MCF 10A (cell line): ENCODE results near the gene TOMM5. TPM values are rescaled to one million over a fixed set of nuclear protein-coding genes. Genes with fewer than 3 reads are reported as not detected.
A peak's percentile ranks its signal among the peaks of the same experiment; 100 is the strongest.

Experiments used
- BruUV-seq: library from RNA; stranded (reverse); fragments of 400-500 nt; replicated peaks from 2 replicates; lab custom pipeline; 2021; lab: Mats Ljungman, UMichigan
- CTCF ChIA-PET: fragments of 300-600 bp; sonication (Branson Sonifier 250); formaldehyde crosslinking; extraction: SDS; loops from one replicate; lab custom pipeline; 2021; ENCODE audit warnings: antibody characterized with exemption, inconsistent platforms; lab: Yijun Ruan, JAX
- POLR2A ChIA-PET: fragments of 300-600, 350-650 bp; sonication (Branson Sonifier 250); formaldehyde crosslinking; extraction: SDS; loops from one replicate; lab custom pipeline; 2020; ENCODE audit warnings: antibody characterized with exemption, inconsistent platforms; lab: Yijun Ruan, JAX
- DNase-seq: peaks from one replicate; pipeline ENCODE4 v3.0.0-alpha.2; 2018; ENCODE audit not compliant: unreplicated experiment
- H3K27ac Mint-ChIP-seq: one replicate; pipeline ENCODE4 v1.8.0; 2022; ENCODE audit warnings: mild to moderate bottlenecking, low read depth, mixed read lengths; ENCODE audit not compliant: unreplicated experiment
- H3K27me3 Mint-ChIP-seq: one replicate; pipeline ENCODE4 v1.8.0; 2022; ENCODE audit warnings: mixed read lengths; ENCODE audit not compliant: insufficient read depth, unreplicated experiment
- H3K36me3 Mint-ChIP-seq: one replicate; pipeline ENCODE4 v1.8.0; 2022; ENCODE audit warnings: mild to moderate bottlenecking, moderate library complexity, mixed read lengths; ENCODE audit not compliant: insufficient read depth, unreplicated experiment
- H3K4me1 Mint-ChIP-seq: one replicate; pipeline ENCODE4 v1.8.0; 2022; ENCODE audit warnings: mixed read lengths; ENCODE audit not compliant: insufficient read depth, unreplicated experiment
- H3K4me3 Mint-ChIP-seq: one replicate; pipeline ENCODE4 v1.8.0; 2022; ENCODE audit warnings: mild to moderate bottlenecking, moderate library complexity, mixed read lengths; ENCODE audit not compliant: unreplicated experiment
- H3K9me3 Mint-ChIP-seq: one replicate; pipeline ENCODE4 v1.8.0; 2022; ENCODE audit warnings: mixed read lengths; ENCODE audit not compliant: unreplicated experiment
- intact Hi-C: fragments of 100-400 bp; cut with micrococcal nuclease; formaldehyde crosslinking; loops from 2 replicates; pipeline ENCODE4 v1.14.1; 2022
- total RNA-seq: library from RNA; stranded (reverse); gene quantifications from 2 replicates; pipeline ENCODE4 v1.2.3, GENCODE V29; 2022
- TF ChIP-seq, protein P1 (sequence below): fragments of 200-600 bp; IDR thresholded peaks from one replicate; pipeline ENCODE4 v1.8.0; 2022; ENCODE audit warnings: antibody characterized with exemption, mild to moderate bottlenecking; ENCODE audit not compliant: unreplicated experiment

The TOMM5 gene
- total RNA-seq, 1 experiment from 2014 or later: 151 TPM

DNA sequence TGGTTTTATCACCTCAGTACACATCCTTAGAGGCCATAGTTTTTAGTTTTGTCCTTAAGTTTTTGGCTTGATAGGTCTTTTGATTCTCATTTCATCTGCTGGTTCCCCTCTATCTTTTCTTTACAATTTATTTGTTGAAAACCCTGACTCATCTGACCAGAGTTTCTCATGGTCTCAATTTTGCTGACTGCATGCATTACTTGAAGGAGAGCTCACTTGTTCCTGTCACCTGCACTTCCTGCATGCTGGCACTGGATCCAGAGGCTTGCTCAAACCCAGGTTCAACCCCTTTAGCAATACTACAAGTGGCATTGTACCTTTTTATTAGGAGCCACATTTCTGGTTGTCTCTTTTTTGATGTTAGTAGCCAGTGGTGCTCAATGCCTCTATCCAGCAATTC, 42.9 kb downstream of the TOMM5 start:
- H3K27me3 Mint-ChIP-seq: no peaks in the 10 kb centered on the region
- no peak overlapping the region for H3K27ac Mint-ChIP-seq
- no peaks in the 10 kb centered on the region for H3K36me3 Mint-ChIP-seq
- no peaks in the 10 kb centered on the region for H3K9me3 Mint-ChIP-seq
- ChIA-PET CTCF (interaction anchor here (0.6 kb wide), 2 partner anchors 75 to 224 kb away, joined by 4 read pairs; no protein-coding TSS in a partner anchor), POLR2A (interaction anchor here (0.7 kb wide), 1 partner anchor 62 kb away, joined by 3 read pairs; no protein-coding TSS in a partner anchor)
- TF ChIP-seq, protein P1, sequence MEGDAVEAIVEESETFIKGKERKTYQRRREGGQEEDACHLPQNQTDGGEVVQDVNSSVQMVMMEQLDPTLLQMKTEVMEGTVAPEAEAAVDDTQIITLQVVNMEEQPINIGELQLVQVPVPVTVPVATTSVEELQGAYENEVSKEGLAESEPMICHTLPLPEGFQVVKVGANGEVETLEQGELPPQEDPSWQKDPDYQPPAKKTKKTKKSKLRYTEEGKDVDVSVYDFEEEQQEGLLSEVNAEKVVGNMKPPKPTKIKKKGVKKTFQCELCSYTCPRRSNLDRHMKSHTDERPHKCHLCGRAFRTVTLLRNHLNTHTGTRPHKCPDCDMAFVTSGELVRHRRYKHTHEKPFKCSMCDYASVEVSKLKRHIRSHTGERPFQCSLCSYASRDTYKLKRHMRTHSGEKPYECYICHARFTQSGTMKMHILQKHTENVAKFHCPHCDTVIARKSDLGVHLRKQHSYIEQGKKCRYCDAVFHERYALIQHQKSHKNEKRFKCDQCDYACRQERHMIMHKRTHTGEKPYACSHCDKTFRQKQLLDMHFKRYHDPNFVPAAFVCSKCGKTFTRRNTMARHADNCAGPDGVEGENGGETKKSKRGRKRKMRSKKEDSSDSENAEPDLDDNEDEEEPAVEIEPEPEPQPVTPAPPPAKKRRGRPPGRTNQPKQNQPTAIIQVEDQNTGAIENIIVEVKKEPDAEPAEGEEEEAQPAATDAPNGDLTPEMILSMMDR: no peak
- no TSS peak for BruUV-seq
- H3K4me3 Mint-ChIP-seq: no peak overlapping the region
- intact Hi-C loops: no loop called here
- DNase-seq: no peak
- H3K4me1 Mint-ChIP-seq: no peaks in the 10 kb centered on the region

DNA sequence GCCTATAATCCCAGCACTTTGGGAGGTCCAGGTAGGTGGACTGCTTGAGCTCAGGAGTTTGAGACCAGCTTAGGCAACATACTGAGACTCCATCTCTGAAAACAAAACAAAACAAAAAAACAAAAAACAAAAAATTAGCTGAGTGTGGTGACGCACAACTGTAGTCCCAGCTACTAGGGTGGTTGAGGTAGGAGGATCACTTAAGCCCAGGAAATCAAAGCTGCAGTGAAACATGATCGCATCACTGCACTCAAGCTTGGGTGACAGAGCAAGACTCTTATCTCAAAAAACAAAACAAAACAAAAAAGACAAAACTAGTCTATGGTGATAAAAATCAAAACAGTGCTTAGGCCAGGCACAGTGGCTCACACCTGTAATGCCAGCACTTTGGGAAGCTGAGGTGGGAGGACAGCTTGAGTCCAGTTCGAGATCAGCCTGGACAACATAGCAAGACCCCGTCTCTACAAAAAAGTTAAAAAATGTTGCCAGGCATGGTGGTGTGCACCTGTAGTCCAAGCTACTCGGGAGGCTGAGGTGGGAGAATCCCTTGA, 45.0 kb downstream of the TOMM5 start:
- Mint-ChIP-seq H3K4me1 (no peaks in the 10 kb centered on the region), H3K36me3 (no peaks in the 10 kb centered on the region), H3K9me3 (no peaks in the 10 kb centered on the region), H3K27ac (no peak overlapping the region), H3K27me3 (no peaks in the 10 kb centered on the region), H3K4me3 (no peak overlapping the region)
- intact Hi-C loops: no loop called here
- TF ChIP-seq, protein P1: no peak
- POLR2A ChIA-PET: no interaction called here
- no peak for DNase-seq
- no TSS peak for BruUV-seq
- CTCF ChIA-PET: no interaction called here

DNA sequence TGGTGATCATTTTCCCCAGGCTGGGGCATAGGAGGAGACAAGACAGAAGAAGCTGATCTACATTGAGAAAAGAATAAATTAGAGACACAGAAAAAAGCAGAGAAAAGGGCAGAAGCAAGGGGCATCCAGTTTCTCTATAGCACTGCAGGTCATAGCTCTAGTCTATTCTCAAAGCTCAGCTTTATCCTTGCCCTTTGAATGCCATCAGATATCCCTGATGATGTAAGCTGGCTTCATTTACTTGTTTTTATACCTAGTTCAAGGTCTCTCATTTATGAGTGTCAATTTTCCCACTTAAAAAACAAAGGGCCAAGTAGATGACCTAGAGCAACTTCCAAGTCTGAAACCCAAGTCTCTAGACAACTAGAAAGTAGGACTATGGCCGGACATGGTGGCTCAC, 48.9 kb downstream of the TOMM5 start:
- no peak overlapping the region for H3K4me3 Mint-ChIP-seq
- POLR2A ChIA-PET: no interaction called here
- no peak for DNase-seq
- BruUV-seq: no TSS peak
- H3K27ac Mint-ChIP-seq: no peak overlapping the region
- no peaks in the 10 kb centered on the region for H3K9me3 Mint-ChIP-seq
- CTCF ChIA-PET: no interaction called here
- TF ChIP-seq, protein P1: no peak
- intact Hi-C loops: no loop called here
- H3K4me1 Mint-ChIP-seq: no peaks in the 10 kb centered on the region
- H3K36me3 Mint-ChIP-seq: no peaks in the 10 kb centered on the region
- H3K27me3 Mint-ChIP-seq: no peaks in the 10 kb centered on the region

GRCh38 chr9:37542895-37543294, 49.5 kb downstream of the TOMM5 start:
- H3K27ac Mint-ChIP-seq: no peak overlapping the region
- ChIA-PET CTCF (no interaction called here), POLR2A (interaction anchor here (0.6 kb wide), 1 partner anchor 106 kb away, joined by 4 read pairs; no protein-coding TSS in a partner anchor)
- H3K4me1 Mint-ChIP-seq: no peaks in the 10 kb centered on the region
- TF ChIP-seq, protein P1: no peak
- no peaks in the 10 kb centered on the region for H3K27me3 Mint-ChIP-seq
- H3K9me3 Mint-ChIP-seq: no peaks in the 10 kb centered on the region
- BruUV-seq: no TSS peak
- peak; percentile 39 for DNase-seq
- no peak overlapping the region for H3K4me3 Mint-ChIP-seq
- intact Hi-C loops: no loop called here
- H3K36me3 Mint-ChIP-seq: no peaks in the 10 kb centered on the region
